CD8-positive, alpha-beta memory T cell (primary cell): ENCODE data around the gene OR12D2. TPM values are rescaled to one million over a fixed set of nuclear protein-coding genes. Genes with fewer than 3 reads are reported as not detected.
"Not testable (repeated sequence)": the region's sequence is repeated elsewhere in the genome, so short reads cannot be mapped to it uniquely, and the experiment has no call there.

ENCODE experiments used
- CTCF ChIA-PET: fragments of 350-600 bp; sonication (Branson Sonifier 250); formaldehyde crosslinking; loops from one replicate; lab custom pipeline; 2021; ENCODE audit warnings: antibody characterized with exemption; lab: Charles Lee
- POLR2A ChIA-PET: fragments of 350-600 bp; sonication (Branson Sonifier 250); formaldehyde crosslinking; loops from one replicate; lab custom pipeline; 2021; ENCODE audit warnings: antibody characterized with exemption; lab: Charles Lee
- DNase-seq, 5 donors: peaks; one replicate each; pipeline versions ENCODE4 v3.0.0 to v3.0.0-alpha.2; 2020 to 2022; ENCODE audit warnings: mixed read lengths in 1 of 5
- H3K27ac ChIP-seq: one replicate; pipeline ENCODE4 v1.7.0; 2013; ENCODE audit warnings: low read depth, mild to moderate bottlenecking, low read length, moderate library complexity
- H3K27me3 ChIP-seq: 2 replicates; pipeline ENCODE4 v1.7.0; 2013; ENCODE audit warnings: low read length, mild to moderate bottlenecking; ENCODE audit not compliant: insufficient read depth, poor library complexity, severe bottlenecking
- H3K36me3 ChIP-seq: 2 replicates; pipeline ENCODE4 v1.7.0; 2013; ENCODE audit warnings: mild to moderate bottlenecking, low read length, moderate library complexity; ENCODE audit not compliant: insufficient read depth
- H3K4me1 ChIP-seq: 2 replicates; pipeline ENCODE4 v1.7.0; 2013; ENCODE audit warnings: mild to moderate bottlenecking, low read length, moderate library complexity; ENCODE audit not compliant: insufficient read depth
- H3K4me3 ChIP-seq: 2 replicates; pipeline ENCODE4 v1.7.0; 2013; ENCODE audit warnings: mild to moderate bottlenecking, low read length
- H3K9me3 ChIP-seq: 2 replicates; pipeline ENCODE4 v1.7.0; 2013; ENCODE audit warnings: mild to moderate bottlenecking, low read length
- H3K27ac Mint-ChIP-seq, 8 donors: one replicate each; pipeline ENCODE4 v1.8.0; 2020 to 2021; ENCODE audit warnings: mixed read lengths in 8 of 8, mild to moderate bottlenecking in 6 of 8, inconsistent platforms in 3 of 8, moderate library complexity in 3 of 8
- H3K27me3 Mint-ChIP-seq, 2 donors: one replicate each; pipeline ENCODE4 v1.8.0; 2020 to 2021; ENCODE audit warnings: mixed read lengths in 2 of 2, mild to moderate bottlenecking in 1 of 2, moderate library complexity in 1 of 2
- H3K36me3 Mint-ChIP-seq, 3 donors: one replicate each; pipeline ENCODE4 v1.8.0; 2020 to 2021; ENCODE audit warnings: mixed read lengths in 3 of 3, inconsistent platforms in 1 of 3, mild to moderate bottlenecking in 1 of 3
- H3K4me1 Mint-ChIP-seq, 3 donors: one replicate each; pipeline ENCODE4 v1.8.0; 2020 to 2021; ENCODE audit warnings: mixed read lengths in 3 of 3, inconsistent platforms in 1 of 3, mild to moderate bottlenecking in 1 of 3
- H3K4me3 Mint-ChIP-seq, 7 donors: one replicate each; pipeline ENCODE4 v1.8.0; 2020 to 2021; ENCODE audit warnings: mixed read lengths in 7 of 7, mild to moderate bottlenecking in 6 of 7, moderate library complexity in 4 of 7, inconsistent platforms in 2 of 7
- H3K9me3 Mint-ChIP-seq, 5 donors: one replicate each; pipeline ENCODE4 v1.8.0; 2020 to 2022; ENCODE audit warnings: mixed read lengths in 5 of 5, mild to moderate bottlenecking in 3 of 5, moderate library complexity in 2 of 5, inconsistent platforms in 1 of 5
- polyA plus RNA-seq: library from polyadenylated mRNA; unstranded; fragments of 300-500 nt; fragmentation: Illumina TruSeq; gene quantifications from one replicate; pipeline ENCODE4 v1.2.3, GENCODE V29; 2021
- total RNA-seq, 2 experiments: library from RNA; stranded (reverse); gene quantifications; one replicate each; pipeline ENCODE4 v1.2.3, GENCODE V29; 2021

OR12D2 gene
- total RNA-seq, result not detected
- not detected for polyA plus RNA-seq

- CTCF ChIA-PET, result no interaction called here
Observed at GRCh38 chr6:29395331-29395730, at the start of gene OR12D2. Gene OR12D2, plus strand, starts transcription at chr6:29395631. Its CDS starts 1,069 bp downstream, at chr6:29396700.

GRCh38 chr6:29349348-29349747, 46.1 kb upstream of the OR12D2 start:
- H3K4me1 Mint-ChIP-seq, H3K27ac Mint-ChIP-seq, H3K27me3 ChIP-seq, H3K36me3 Mint-ChIP-seq, H3K27ac ChIP-seq, POLR2A ChIA-PET, H3K4me1 ChIP-seq, H3K4me3 Mint-ChIP-seq, DNase-seq, H3K36me3 ChIP-seq, H3K9me3 ChIP-seq, CTCF ChIA-PET, H3K4me3 ChIP-seq: not testable (repeated sequence)
- peaks cover 11 to 45% of the 10 kb centered on the region in 2 donors for H3K27me3 Mint-ChIP-seq
- peaks cover 2 to 14% (median 8%) of the 10 kb centered on the region in 5 donors for H3K9me3 Mint-ChIP-seq

More at GRCh38 chr6:29395331-29395730, at the start of gene OR12D2:
- Mint-ChIP-seq H3K27me3 (peaks cover 13 to 54% of the 10 kb centered on the region in 2 donors), H3K4me3 (no peak within 1 kb of the TSS), H3K9me3 (peaks cover 0 to 3% (median 0%) of the 10 kb centered on the region in 5 donors), H3K36me3 (peaks cover 0 to 1% (median 0%) of the 10 kb centered on the region in 3 donors), H3K4me1 (no peaks in the 10 kb centered on the region), H3K27ac (no peak within 1 kb of the TSS)
- Histone ChIP-seq H3K4me3 (no peak within 1 kb of the TSS), H3K4me1 (no peaks in the 10 kb centered on the region), H3K9me3 (no peaks in the 10 kb centered on the region), H3K27ac (no peak within 1 kb of the TSS), H3K36me3 (no peaks in the 10 kb centered on the region), H3K27me3 (no peaks in the 10 kb centered on the region)
- no peak for DNase-seq
- POLR2A ChIA-PET, result no interaction called here

GRCh38 chr6:29354980-29355379, 40.5 kb upstream of the OR12D2 start:
- no peaks in the 10 kb centered on the region for H3K36me3 Mint-ChIP-seq
- H3K4me1 Mint-ChIP-seq, result no peaks in the 10 kb centered on the region
- peaks cover 2 to 14% (median 8%) of the 10 kb centered on the region in 5 donors for H3K9me3 Mint-ChIP-seq
- Histone ChIP-seq H3K4me3 (no peak overlapping the region), H3K4me1 (no peaks in the 10 kb centered on the region), H3K27me3 (no peaks in the 10 kb centered on the region), H3K27ac (no peak overlapping the region), H3K36me3 (no peaks in the 10 kb centered on the region), H3K9me3 (no peaks in the 10 kb centered on the region)
- H3K27me3 Mint-ChIP-seq, result peaks cover 19 to 75% of the 10 kb centered on the region in 2 donors
- DNase-seq, result no peak
- no peak overlapping the region for H3K4me3 Mint-ChIP-seq
- no peak overlapping the region for H3K27ac Mint-ChIP-seq
- POLR2A ChIA-PET, result no interaction called here
- CTCF ChIA-PET, result no interaction called here

GRCh38 chr6:29355603-29356002, 39.8 kb upstream of the OR12D2 start:
- H3K9me3 ChIP-seq, result no peaks in the 10 kb centered on the region
- H3K27me3 ChIP-seq, result no peaks in the 10 kb centered on the region
- H3K4me3 Mint-ChIP-seq, result no peak overlapping the region
- no peaks in the 10 kb centered on the region for H3K36me3 ChIP-seq
- ChIA-PET POLR2A (no interaction called here), CTCF (no interaction called here)
- no peak for DNase-seq
- no peak overlapping the region for H3K4me3 ChIP-seq
- no peak overlapping the region for H3K27ac ChIP-seq
- H3K4me1 ChIP-seq, result no peaks in the 10 kb centered on the region
- peaks cover 24 to 74% of the 10 kb centered on the region in 2 donors for H3K27me3 Mint-ChIP-seq
- peaks cover 2 to 14% (median 8%) of the 10 kb centered on the region in 5 donors for H3K9me3 Mint-ChIP-seq
- H3K36me3 Mint-ChIP-seq, result no peaks in the 10 kb centered on the region
- no peaks in the 10 kb centered on the region for H3K4me1 Mint-ChIP-seq
- no peak overlapping the region for H3K27ac Mint-ChIP-seq

- Mint-ChIP-seq H3K4me1 (no peaks in the 10 kb centered on the region), H3K27me3 (peaks cover 14 to 43% of the 10 kb centered on the region in 2 donors), H3K9me3 (peaks cover 0 to 2% (median 0%) of the 10 kb centered on the region in 5 donors), H3K36me3 (no peaks in the 10 kb centered on the region), H3K4me3 (no peak within 1 kb of the TSS), H3K27ac (no peak within 1 kb of the TSS)
- Histone ChIP-seq H3K9me3 (no peaks in the 10 kb centered on the region), H3K27ac (no peak within 1 kb of the TSS), H3K36me3 (no peaks in the 10 kb centered on the region), H3K27me3 (no peaks in the 10 kb centered on the region), H3K4me1 (no peaks in the 10 kb centered on the region), H3K4me3 (no peak within 1 kb of the TSS)
- POLR2A ChIA-PET, result no interaction called here
- no peak for DNase-seq
- CTCF ChIA-PET, result no interaction called here
Observed at GRCh38 chr6:29368765-29369164, 26.7 kb upstream of the OR12D2 start, which contains the start of gene OR5V1. Gene OR5V1, minus strand, starts transcription at chr6:29368865. Its CDS starts 12,670 bp downstream, at chr6:29356195.

- H3K27ac ChIP-seq, result no peak within 1 kb of the TSS
- no peaks in the 10 kb centered on the region for H3K36me3 ChIP-seq
- DNase-seq, result no peak
- no peaks in the 10 kb centered on the region for H3K9me3 ChIP-seq
- ChIA-PET POLR2A (no interaction called here), CTCF (no interaction called here)
- Mint-ChIP-seq H3K36me3 (no peaks in the 10 kb centered on the region), H3K27me3 (peaks cover 21 to 54% of the 10 kb centered on the region in 2 donors), H3K4me3 (no peak within 1 kb of the TSS), H3K27ac (no peak within 1 kb of the TSS), H3K9me3 (no peaks in the 10 kb centered on the region), H3K4me1 (no peaks in the 10 kb centered on the region)
- H3K4me1 ChIP-seq, result no peaks in the 10 kb centered on the region
- H3K27me3 ChIP-seq, result peaks cover 3% of the 10 kb centered on the region
- H3K4me3 ChIP-seq, result no peak within 1 kb of the TSS
Observed at GRCh38 chr6:29375191-29375590, 20.2 kb upstream of the OR12D2 start, which contains the start of gene OR12D3. Gene OR12D3, minus strand, starts transcription at chr6:29375291. Its CDS starts 4 bp downstream, at chr6:29375287.

GRCh38 chr6:29376003-29376402, 19.4 kb upstream of the OR12D2 start:
- CTCF ChIA-PET, result no interaction called here
- Mint-ChIP-seq H3K4me3 (no peak overlapping the region), H3K27ac (no peak overlapping the region)

GRCh38 chr6:29388533-29388932, 6.9 kb upstream of the OR12D2 start:
- no peaks in the 10 kb centered on the region for H3K9me3 ChIP-seq
- no peak overlapping the region for H3K4me3 ChIP-seq
- H3K27ac Mint-ChIP-seq, result no peak overlapping the region
- H3K27me3 Mint-ChIP-seq, result peaks cover 16 to 42% of the 10 kb centered on the region in 2 donors
- H3K4me1 Mint-ChIP-seq, result no peaks in the 10 kb centered on the region
- no peak overlapping the region for H3K27ac ChIP-seq
- peaks cover 0 to 2% (median 0%) of the 10 kb centered on the region in 5 donors for H3K9me3 Mint-ChIP-seq
- no peak overlapping the region for H3K4me3 Mint-ChIP-seq
- H3K4me1 ChIP-seq, result no peaks in the 10 kb centered on the region
- POLR2A ChIA-PET, result no interaction called here
- no peak for DNase-seq
- CTCF ChIA-PET, result no interaction called here
- peaks cover 0 to 1% (median 0%) of the 10 kb centered on the region in 3 donors for H3K36me3 Mint-ChIP-seq
- no peaks in the 10 kb centered on the region for H3K36me3 ChIP-seq
- H3K27me3 ChIP-seq, result peaks cover 3% of the 10 kb centered on the region

More at GRCh38 chr6:29376003-29376402, 19.4 kb upstream of the OR12D2 start:
- Histone ChIP-seq H3K27ac (no peak overlapping the region), H3K4me1 (no peaks in the 10 kb centered on the region), H3K9me3 (no peaks in the 10 kb centered on the region), H3K36me3 (no peaks in the 10 kb centered on the region), H3K4me3 (no peak overlapping the region), H3K27me3 (peaks cover 3% of the 10 kb centered on the region)
- Mint-ChIP-seq H3K9me3 (no peaks in the 10 kb centered on the region), H3K36me3 (no peaks in the 10 kb centered on the region), H3K27me3 (peaks cover 20 to 47% of the 10 kb centered on the region in 2 donors), H3K4me1 (no peaks in the 10 kb centered on the region)
- POLR2A ChIA-PET, result no interaction called here
- no peak for DNase-seq
